Transverse colon (tissue), 4 donors: ENCODE data around the gene MANSC4.

Source experiments
- CTCF ChIP-seq, 5 experiments: fragments of 200-600 bp in 3 of 5; fragments of 450-650 bp in 2 of 5; sonication (generic) in 3 of 5; IDR thresholded peaks; 1 replicate in 2 of 5; 2 replicates in 3 of 5; pipeline ENCODE4 v1.5.1; 2016 to 2017; ENCODE audit warnings: antibody characterized with exemption in 5 of 5, inconsistent platforms in 3 of 5, mild to moderate bottlenecking in 2 of 5, moderate library complexity in 1 of 5
- EP300 ChIP-seq: sonication (generic); formaldehyde crosslinking; IDR thresholded peaks from one replicate; pipeline ENCODE4 v1.6.1; 2017; ENCODE audit warnings: antibody characterized with exemption, low read depth
- POLR2A ChIP-seq: fragments of 450-650 bp; IDR thresholded peaks from one replicate; pipeline ENCODE4 v1.6.1; 2016; ENCODE audit warnings: antibody characterized with exemption, mild to moderate bottlenecking, moderate library complexity
- POLR2AphosphoS5 ChIP-seq, 3 donors: sonication (generic); formaldehyde crosslinking; IDR thresholded peaks; one replicate each; pipeline ENCODE4 v1.6.1; 2016; ENCODE audit warnings: antibody characterized with exemption in 3 of 3

- no peak for TF ChIP-seq POLR2A
- no peak for TF ChIP-seq CTCF (IDR thresholded peaks at IDR 0.05)
- no peak for TF ChIP-seq POLR2AphosphoS5 (IDR thresholded peaks at IDR 0.05)
- no peak for TF ChIP-seq EP300
These were observed 25.2 kb downstream of the MANSC4 start for GRCh38 chr12:27754795-27755194.
